Measurements from ENCODE around the gene DUOXA1.

The DUOXA1 gene

GRCh38 chr15:45129651-45130129, at the start of gene DUOXA1, which contains the start of gene DUOX1:
Gene DUOXA1, minus strand, starts transcription at chr15:45129879. Its CDS starts 6,865 bp downstream, at chr15:45123014.
Gene DUOX1, plus strand, starts transcription at chr15:45129994. Its CDS starts 1,973 bp downstream, at chr15:45131967.
- no peak for DNase-seq (ENCODE audit: low read depth)

GRCh38 chr15:45177285-45177684, 47.6 kb upstream of the DUOXA1 start:
- DNase-seq (ENCODE audit: low read depth), result no peak

- no peak for DNase-seq (ENCODE audit: low read depth)
Measured at GRCh38 chr15:45174577-45174976, 44.9 kb upstream of the DUOXA1 start.

GRCh38 chr15:45174069-45174468, 44.4 kb upstream of the DUOXA1 start:
- no peak for DNase-seq (ENCODE audit: low read depth)

- DNase-seq (ENCODE audit: low read depth), result no peak
Measured at GRCh38 chr15:45171912-45172311, 42.2 kb upstream of the DUOXA1 start.

- DNase-seq (ENCODE audit: low read depth), result no peak
Measured at GRCh38 chr15:45169608-45170480, 40.2 kb upstream of the DUOXA1 start.

- no peak for DNase-seq (ENCODE audit: low read depth)
Measured at GRCh38 chr15:45168751-45169551, 39.3 kb upstream of the DUOXA1 start.

- DNase-seq (ENCODE audit: low read depth), result no peak
Measured at GRCh38 chr15:45168286-45168685, 38.6 kb upstream of the DUOXA1 start.

- no peak for DNase-seq (ENCODE audit: low read depth)
Measured at GRCh38 chr15:45167631-45168205, 38.0 kb upstream of the DUOXA1 start.

GRCh38 chr15:45166834-45167630, 37.4 kb upstream of the DUOXA1 start:
- peak; percentile 63 for DNase-seq (ENCODE audit: low read depth)

GRCh38 chr15:45165536-45165935, 35.9 kb upstream of the DUOXA1 start:
- no peak for DNase-seq (ENCODE audit: low read depth)

- DNase-seq (ENCODE audit: low read depth), result no peak
Measured at GRCh38 chr15:45164914-45165313, 35.2 kb upstream of the DUOXA1 start.

- DNase-seq (ENCODE audit: low read depth), result no peak
Measured at GRCh38 chr15:45163508-45163856, 33.8 kb upstream of the DUOXA1 start.

- peak; percentile 39 for DNase-seq (ENCODE audit: low read depth)
Measured at GRCh38 chr15:45162771-45163507, 33.3 kb upstream of the DUOXA1 start.

GRCh38 chr15:45161666-45162065, 32.0 kb upstream of the DUOXA1 start:
- DNase-seq (ENCODE audit: low read depth), result no peak

GRCh38 chr15:45157974-45158373, 28.3 kb upstream of the DUOXA1 start:
- no peak for DNase-seq (ENCODE audit: low read depth)

- DNase-seq (ENCODE audit: low read depth), result no peak
Measured at GRCh38 chr15:45156744-45157455, 27.2 kb upstream of the DUOXA1 start.

- DNase-seq (ENCODE audit: low read depth), result no peak
Measured at GRCh38 chr15:45155739-45156138, 26.1 kb upstream of the DUOXA1 start.

- no peak for DNase-seq (ENCODE audit: low read depth)
Measured at GRCh38 chr15:45151998-45152828, 22.5 kb upstream of the DUOXA1 start.
